NCI-H1436 treated with DMSO at 0.1 percent for 48 hours (cell line): ENCODE results near the gene GCK.

Experiments used
- DNase-seq: peaks from one replicate; lab custom pipeline; 2025; lab: John Stamatoyannopoulos, UW

The GCK gene

DNA sequence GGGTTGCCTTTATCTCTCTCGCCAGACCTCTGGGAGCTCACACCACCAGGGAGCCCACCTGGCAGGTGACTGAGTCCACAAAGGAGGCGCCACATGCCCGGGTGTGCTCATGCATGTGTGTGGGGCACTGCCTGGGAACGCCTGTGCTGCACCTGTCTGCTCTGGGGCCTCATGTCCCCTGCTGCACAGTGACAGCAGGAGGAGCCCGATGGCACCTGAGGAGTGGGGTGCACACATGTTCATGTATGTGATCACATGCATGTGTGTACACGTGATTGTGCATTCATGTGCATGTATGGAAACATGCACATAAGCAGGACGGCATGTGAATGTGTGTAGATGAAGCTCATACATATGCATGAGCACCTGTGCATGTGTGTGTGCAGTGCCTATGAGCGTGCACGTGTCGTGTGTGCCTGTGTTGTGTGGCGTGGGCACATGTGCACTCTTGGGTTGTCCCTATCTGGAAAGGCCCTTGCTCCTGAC, 33.6 kb upstream of the GCK start:
- no peak for DNase-seq

DNA sequence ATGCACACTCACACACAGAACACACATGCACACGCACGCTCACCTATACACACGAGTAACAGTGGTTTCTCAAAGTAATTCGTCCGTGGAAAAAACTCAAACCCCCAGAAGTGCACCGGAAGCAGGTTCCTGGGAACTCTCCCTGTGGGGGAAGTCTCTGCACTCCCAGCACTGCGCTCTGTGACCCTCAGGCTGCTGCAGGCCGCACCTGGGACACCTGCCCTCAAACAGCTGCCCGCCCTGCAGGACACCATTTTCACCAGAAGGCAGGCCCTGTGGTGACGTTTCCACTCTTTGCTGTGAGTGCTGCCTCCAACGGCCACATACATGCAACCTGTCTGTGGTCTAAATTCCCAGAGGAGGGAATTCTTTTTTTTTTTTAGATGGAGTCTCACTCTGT, 32.8 kb upstream of the GCK start:
- DNase-seq, result no peak

DNA sequence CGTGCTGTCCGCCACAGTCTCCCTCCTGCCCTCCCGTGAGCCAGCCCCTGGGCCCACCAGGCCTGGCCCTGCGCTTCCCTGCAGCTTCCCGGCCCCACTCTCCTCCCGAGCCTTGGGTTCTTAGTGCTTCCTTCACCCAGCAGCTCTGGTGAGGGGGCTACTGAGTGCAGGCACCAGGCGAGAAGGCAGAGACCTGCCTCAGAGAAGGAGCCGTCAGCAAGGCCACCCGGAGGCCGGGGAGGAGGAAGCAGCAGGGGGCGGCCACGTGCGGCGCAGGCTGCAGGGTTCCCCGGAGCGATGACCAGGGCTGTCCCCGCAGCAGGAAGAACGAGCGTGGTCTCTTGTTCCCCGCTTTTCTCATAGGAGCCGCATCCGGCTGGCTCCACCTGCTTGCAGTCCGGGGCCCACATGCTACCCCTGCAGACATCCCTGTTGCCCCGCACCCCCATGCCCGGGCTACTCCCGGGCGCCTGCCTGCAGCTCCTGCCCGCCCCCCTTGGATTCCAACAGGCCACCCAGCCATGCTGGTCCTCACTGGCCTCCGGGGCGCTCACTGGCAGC, 32.1 kb upstream of the GCK start:
- no peak for DNase-seq

DNA sequence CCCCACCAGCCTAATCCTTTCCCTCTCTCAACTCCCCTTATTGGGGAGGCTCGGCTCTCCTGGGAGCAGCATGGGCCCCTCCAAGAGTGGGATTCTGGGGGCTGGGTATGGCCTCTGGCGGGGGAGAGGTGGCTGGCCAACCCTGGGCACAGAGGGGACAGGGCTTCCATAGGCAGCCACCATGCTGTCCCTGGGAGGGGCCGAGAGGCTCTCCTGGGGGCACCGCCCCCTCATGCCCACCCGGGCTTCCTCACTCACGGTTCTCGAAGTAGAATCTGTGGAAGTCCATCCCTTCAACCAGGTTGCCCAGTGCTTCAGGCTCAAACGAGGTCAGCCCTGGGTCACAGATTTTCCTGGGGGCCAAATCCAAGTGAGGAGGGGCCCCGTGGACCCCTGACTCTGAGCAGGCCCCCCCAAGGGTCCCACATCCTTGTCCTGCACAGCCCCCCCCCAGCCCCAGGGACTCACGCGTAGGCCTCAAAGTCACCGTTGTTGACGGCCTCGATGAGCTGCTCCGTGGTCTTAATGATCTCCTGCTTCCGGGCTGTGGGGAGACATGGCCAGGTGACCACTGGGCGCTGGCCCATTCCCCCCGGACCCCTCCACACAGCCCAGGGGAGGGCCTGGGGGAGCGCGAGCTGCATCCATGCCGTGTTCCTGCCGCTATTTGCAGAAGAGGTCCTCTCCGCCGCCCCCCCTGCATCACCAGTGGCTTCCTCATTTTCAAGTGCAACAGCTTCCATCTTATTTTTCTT, 31.3 kb upstream of the GCK start:
- no peak for DNase-seq

DNA sequence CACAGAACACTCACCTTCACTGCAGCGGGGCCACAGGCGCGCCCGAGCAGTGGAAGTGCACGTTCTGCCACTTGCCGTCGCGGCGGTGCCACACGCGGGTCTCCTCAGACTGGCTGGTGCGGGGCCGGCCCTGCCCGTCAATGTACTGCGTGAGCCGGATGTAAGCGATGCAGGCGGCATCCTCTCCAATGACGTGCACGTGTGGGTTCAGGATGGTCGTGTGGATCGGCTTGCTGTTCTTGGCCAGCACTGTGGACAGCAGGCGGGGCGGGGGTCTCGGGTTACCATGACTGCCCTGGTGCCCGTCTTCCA, 30.8 kb upstream of the GCK start:
- DNase-seq, result no peak

DNA sequence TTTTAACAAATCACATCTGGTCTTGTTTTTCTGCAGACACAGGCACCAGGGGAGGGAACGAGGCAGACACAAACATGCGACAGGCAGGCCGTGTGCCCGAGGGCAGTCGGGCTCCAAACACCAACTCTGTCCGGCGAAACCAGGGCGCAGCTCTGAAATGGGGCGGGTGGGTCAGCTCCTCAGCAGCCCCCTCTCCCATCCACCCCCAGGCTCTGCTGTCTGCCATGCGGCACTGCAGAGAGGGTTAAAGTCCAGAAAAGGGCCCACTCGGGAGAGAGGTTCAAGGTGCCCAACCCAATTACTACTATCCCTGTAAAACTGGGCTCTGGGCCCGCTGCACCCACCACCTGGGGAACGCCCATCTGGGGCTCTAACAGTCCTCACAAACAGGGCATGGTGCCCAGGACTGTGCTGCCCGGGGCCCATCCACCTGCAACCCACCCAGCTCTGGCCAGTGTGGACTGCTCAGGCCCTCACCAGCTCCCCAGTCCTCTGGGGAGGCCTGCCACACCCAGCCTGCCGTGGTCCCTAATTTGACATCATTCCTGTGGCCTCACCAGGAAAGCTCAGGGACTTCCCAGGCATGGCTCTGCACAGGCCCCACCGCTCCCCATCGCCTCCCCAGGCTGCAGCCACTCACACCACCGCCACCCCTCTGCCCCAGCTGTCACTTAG, 30.3 kb upstream of the GCK start:
- DNase-seq, result no peak

DNA sequence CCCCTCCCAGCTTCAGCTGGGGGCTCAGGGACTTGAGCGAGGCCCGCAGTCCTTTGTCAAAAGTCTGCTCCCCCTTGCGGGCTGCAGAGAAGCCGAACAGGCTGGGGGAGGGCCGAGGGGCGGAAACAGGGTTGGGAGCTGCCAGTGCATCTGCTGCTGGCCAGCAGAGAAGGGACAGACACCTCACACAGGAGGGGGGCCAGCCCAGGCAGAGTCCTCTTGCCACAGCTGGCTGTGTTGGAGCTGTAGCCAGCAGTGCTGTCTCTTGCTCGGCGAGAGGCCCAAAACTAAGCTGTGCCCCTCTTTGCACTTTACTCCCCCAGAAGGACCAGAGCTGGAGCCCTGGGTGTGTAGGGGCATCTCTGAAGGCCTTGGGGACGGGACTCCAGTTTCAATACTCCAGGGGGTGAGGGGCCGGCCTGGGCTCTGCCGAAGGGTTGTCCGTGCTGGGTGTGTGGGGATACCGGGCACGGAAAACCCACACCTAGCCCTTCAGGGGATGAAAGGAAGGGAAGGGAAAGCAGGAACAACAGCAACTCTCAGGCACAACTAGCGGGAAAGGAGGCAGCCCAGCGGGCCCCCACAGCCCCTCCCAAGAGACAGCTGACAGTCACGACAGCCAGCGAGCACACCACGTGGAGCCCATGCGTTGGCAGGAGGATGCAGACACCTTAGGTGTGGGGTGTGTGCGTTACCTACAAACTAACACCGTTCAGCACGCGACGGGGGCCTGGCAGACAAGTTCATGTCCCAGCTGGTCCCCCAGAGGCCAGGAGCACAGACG, 29.4 kb upstream of the GCK start:
- no peak for DNase-seq

DNA sequence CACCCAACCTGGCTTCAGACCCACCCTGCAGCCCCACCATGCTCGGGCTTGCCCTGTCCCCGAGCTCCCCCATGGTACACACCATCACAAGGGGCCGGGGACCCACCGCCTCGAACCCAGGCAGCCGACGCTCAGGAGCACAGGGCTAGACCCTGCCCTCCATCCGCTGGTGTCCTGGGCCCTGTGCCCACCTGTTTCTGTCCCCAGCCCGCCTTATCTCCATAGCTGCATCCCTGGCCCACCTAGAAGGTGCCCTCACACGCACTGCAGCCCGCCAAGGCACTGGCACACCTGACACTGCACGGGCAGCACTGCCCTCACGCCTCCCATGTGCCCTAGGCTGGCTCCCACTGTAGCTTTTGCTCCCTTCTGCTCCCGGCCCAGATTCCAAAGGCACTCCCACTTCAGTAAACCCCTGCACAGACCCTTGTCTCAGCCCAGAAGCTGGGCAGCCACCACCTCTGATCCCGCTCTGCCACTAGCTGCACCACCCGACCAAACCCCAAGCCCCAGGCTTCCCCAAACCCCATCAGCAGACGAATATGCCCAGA, 28.7 kb upstream of the GCK start:
- no peak for DNase-seq

DNA sequence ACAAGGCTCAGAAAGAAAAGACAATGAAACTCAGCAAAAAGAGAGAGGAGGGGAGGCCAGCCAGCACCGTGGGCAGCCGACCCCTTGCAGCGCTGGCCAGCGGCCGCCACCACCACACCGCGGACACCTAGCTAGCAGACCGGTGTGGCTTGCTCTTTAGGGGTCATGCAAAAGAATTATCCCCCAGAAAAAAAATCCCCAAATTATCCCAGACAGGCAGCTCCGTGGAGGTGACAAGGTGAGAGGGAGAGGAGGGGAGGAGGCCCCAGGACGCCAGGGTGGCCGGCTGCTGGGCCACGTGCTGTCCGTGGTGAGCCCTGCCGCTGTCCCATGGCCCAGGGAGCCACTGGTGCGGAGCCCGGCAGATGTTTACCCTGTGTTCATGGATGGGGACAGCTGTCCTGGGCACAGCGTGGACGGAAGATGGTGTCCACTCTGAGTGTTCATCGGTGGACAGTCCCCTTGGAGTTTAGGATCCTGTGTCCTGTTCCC, 28.0 kb upstream of the GCK start:
- no peak for DNase-seq

DNA sequence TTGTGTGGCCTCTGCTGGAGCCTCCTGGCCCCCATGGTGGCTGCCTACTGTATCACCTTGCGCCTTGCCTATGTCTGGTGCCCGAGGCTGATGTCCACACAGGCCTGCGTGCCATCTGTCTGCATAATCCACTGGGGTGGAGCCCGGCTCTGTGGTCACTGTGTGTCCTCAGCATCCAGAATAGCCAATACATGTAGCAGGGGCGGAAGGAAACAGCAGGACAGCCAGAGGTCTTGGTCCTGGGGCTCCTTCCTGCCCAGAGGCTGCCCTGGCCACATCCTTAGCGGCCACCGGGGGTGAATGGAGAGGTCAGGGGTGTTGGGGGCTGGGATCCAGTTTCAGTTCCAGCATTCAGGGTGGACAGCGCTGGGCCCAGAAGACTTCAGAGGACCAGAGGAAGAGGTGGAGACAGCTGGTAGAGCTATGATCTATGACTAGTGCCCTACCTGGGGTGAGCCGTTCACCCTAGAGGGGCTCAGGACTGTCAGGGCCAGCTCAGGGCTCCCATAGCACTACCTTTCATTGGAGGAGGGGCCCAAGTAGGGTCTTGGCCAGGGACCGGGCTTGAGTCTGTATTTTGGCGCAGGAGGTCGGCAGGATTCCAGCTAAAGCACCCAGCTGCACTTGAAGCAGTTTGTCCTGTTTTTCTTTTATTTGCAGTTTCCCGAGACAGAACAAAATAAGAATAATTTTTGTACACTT, 27.4 kb upstream of the GCK start:
- DNase-seq, result no peak

DNA sequence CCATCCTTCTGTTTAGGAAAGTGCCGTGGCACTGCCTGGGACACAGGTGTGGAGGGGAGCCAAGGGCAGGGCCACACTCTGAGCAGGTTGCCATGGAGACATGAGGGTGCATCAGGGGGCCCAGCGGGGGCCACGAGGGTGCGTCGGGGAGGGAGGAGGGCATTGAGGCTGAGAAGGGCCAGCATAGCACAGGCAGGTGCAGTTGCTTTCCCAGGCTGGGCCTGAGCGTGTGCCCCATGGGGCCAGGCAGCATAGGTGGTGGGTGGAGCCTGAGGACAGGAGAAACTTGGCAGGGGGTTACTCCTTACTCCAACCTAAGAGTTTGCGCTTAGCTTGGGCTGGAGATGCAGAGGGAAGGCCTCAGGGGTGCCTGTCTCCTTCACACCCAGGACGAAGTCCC, 26.8 kb upstream of the GCK start:
- DNase-seq, result no peak

DNA sequence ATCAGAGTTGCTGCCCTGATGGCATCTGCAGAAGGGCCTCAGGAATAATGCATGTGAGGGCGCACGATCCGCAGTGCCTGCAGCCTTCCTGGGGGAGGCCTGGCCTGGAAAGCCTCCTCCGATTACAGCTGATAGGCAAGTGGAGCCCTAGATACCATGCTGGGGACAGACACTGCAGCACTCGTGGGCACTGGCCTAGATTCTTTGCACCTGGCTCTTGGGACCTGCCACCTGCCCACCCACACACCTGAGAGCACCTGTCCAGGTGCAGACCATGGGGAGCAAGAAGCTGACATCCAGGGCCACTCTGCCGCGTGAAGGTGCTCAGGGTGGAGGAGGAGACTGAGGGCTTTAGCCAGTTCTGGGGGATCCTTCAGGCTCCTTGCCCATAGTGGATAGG, 26.3 kb upstream of the GCK start:
- no peak for DNase-seq

DNA sequence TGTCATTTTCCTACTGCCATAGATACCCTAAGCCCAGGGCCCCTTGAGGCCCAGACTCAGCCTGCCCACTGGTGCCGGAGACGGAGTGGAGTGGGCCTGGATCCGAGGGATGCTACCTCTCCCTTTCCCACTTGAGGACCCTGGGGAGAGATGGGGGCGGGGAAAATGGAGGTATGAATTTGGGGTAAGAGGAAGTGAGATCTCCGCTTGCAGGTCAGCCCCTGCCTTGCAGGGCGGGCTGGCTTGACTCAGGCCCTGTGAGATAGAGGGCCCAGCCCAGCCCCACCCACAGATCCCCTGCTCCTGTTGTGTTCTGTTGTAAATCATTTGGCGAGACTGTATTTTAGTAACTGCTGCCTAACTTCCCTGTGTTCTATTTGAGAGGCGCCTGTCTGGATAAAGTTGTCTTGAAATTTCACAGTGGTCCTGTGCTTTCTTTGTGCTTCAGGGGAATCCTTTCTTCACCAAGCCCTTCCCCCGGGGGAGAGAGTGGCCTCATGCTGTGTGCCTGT, 24.7 kb upstream of the GCK start:
- DNase-seq, result no peak

DNA sequence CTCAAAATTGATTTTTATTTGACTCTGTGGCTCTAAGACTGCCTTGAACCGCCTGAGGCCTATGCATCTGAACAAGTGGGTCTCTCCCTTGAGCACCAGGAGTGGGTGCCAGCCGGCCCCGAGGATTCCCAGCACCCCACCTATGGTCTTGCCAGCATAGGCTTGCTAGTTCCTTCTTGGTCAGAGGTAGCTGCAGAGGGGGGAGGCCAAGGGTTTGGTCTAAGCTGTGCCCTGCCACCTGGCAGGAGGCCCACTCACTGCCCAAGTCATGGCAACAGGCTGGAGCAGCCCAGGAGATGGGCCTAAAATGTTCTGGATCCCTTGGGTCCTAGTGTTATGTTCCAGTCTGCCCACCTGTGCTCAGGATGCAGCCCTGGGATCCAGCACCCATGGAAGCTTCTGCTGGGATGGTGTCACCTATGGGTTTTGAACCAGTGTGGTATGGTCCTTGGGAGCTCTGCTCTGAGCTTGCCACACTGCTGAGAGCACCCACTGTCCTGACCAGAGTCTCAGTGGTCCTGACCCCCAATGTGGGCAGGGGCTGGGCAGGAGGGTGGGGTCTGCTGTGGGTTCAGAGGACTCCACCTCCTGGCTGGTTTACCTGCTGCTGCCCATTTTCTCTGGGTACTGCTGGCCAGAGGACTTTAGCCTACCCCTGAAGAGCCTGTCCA, 24.1 kb upstream of the GCK start:
- DNase-seq, result no peak

DNA sequence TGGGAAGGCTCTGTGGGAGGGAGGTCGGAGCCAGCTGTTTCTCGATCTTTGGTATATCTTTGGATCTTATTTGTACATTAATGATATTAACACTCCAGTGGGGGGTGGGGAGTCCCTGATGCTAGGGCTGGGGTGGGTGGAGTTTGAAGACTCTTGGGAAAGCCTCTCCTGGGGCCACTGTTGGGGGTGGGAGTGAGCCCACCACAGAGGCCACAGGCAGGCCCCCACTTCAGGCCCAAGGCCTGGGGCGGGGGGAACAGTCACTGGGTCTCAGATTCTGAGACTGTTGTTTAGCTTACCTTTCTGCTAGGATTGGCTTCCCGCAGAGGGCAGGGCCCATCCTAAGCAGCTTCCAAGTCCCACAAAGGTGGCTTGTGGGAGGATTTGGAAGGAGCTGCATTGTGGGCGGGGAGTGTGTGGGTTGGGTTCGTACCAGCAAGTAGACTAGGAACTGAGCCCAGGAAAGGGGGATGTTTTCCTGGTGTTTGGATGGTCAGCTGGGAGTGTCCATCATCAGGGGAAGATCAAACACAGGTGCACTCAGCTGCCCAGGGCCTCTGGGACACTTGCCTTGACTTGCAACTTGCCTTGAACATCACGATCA, 23.4 kb upstream of the GCK start:
- no peak for DNase-seq

DNA sequence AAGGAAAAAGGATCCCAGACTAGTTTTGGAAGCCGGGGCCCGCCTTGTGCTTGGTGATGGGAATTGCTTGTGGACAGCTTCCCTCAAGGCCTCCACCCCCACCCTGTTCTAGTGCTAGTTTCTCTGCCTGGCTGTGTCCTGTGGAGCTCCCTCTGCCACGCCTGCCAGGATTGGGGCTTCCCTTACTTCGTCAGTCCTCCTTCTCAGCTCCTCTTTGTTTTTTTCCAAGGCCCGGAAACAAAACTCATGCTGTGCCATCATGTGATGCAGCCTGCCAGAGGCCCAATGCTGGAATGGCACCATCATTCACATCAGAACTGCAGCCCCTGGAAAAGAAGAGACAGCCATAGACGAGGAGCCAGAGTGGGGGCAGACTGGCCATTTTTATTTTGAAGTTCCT, 22.8 kb upstream of the GCK start:
- no peak for DNase-seq

DNA sequence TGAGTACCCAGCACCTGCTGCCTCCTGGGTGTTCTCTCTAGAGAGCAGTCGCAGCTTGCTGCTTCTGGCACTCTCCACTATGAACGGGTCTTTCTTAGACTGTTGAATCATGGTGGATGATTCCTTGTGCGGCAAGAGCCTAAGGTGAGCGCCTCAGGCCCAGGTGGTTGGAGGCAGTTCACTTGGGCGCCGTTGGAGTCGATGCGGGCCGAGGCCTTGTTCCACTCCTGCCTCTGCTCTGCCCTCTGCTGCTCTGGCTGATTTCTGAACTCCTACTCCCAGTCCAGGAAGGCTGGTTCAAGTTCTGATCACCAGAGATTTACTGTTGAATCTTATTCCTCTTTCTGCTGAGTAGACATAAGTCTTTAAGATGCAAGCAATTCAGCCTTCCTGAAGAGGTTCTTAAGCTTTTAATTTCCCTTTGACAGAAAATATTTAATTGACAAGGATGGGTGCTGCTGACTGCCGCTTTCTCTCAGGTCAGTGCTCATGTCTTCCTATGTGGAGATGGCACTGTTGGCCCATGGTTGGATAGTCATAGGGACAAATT, 22.0 kb upstream of the GCK start:
- DNase-seq, result no peak

DNA sequence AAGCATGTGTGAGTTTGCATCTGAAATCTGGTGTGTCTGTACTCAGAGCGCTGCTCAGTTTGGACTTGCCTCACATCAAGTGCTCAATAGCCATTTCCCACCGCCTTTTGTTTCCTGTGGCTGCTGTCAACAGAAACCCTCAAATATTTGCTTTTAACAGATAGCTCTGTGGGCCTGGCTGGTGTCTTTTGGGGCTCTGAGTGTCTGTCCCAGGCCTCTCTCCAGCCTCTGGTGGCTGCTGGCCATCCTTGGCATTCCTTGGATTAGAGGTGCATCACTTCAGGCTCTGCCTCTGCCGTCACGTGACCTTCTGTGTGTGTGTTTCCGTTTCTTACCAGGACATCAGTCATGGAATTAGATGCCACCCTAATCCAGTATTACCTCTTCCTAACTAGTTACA, 20.9 kb upstream of the GCK start:
- no peak for DNase-seq

DNA sequence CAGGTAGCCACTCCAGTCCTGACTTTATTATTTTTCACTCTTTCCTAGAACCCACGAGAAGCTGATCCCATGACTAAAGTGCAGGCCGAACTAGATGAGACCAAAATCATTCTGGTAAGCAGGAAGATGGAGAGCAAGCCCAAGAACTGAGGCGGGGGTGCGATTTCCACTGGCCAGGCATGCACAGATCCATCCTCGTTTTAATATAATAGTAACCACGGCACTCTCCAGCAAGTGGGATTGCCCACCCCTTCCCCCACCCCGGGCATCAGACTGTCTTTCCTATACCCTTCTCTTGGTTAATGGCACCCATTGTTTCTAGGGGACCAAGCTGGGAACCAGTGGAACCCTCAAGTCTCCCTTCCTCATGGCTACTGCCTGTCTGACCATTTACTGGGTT, 18.8 kb upstream of the GCK start:
- no peak for DNase-seq

DNA sequence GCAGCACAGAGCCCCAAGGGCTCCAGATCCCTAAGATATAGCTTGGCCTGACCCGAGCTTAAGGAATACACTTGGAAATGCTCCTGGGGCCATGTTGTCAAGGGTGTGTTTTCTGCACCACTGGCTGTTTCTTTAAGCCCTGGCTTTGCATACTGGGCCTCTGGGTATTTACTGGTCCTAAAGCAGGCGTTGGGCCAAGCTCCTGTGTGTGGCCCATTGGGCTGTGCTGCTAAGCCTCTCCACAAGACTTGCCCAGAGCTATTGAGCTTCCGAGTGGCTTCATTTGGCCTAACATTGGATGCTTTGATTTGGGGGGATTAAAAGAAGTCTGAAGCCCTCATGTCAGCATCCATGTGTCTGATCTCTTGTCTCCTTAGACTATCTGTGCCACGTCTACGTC, 16.8 kb upstream of the GCK start:
- no peak for DNase-seq
